GM12872 (cell line): ENCODE measurements around the gene SMYD1.

Source experiments
- CTCF ChIP-seq: IDR thresholded peaks from 3 replicates; pipeline ENCODE4 v1.5.1; 2011; ENCODE audit warnings: low read depth, mild to moderate bottlenecking, low read length, moderate library complexity; ENCODE audit not compliant: insufficient read depth

The SMYD1 gene

GRCh38 chr2:88070055-88070454 is 2.4 kb downstream of the SMYD1 start:
- no peak for TF ChIP-seq CTCF

GRCh38 chr2:88071365-88071764 is 3.7 kb downstream of the SMYD1 start:
- no peak for TF ChIP-seq CTCF

- no peak for TF ChIP-seq CTCF
Measured at GRCh38 chr2:88074150-88074549, 6.5 kb downstream of the SMYD1 start.

- TF ChIP-seq CTCF, result no peak
Measured at GRCh38 chr2:88074854-88075292, 7.2 kb downstream of the SMYD1 start.

GRCh38 chr2:88077080-88077479 is 9.5 kb downstream of the SMYD1 start:
- TF ChIP-seq CTCF, result no peak

DNA sequence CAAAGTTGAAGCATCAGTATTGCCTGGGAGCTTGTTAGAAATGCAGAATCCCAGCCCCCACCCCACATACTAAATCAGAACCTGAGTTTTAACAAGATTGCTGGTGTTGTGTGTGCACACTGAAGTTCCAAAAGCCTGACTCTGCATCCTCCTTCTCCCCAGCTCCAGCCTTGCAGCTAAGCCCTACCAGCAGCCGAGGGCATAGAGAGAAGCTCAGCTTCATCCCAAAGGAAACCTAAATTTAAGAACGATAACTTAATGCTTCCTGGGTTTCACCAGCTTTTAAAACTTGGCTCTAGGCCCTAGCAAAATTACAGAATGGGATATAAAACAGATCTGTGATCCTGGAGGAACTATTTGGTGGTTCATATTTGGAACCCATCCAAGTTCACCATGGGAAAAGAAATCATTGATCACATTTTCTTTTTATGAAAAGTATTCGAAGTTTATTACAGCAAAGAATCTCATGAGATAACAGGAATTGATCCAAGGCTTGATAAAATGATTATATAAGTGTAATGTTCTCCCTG is 11.1 kb downstream of the SMYD1 start:
- TF ChIP-seq CTCF, result no peak

DNA sequence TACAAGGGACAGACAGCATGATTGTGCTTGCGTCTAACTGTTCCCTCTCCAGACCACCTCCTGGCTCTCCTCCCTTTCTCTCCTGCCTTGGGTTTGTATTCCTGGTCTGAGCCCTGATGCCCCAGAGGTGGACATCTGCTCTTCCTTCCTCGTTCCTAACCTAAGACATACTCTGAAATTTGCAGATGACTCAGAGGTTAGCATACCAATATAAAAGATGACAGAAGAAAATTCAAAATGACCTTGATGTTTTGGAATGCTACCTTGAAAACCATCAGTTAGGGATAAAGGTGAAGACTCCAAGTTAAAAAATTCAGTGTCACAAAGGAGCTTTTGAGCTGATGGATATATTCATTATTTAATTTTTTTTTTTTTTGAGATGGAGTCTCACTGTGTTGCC is 12.9 kb downstream of the SMYD1 start:
- no peak for TF ChIP-seq CTCF
